Measurements from ENCODE around the gene RYR3.
"Not testable (repeated sequence)": the region's sequence is repeated elsewhere in the genome, so short reads cannot be mapped to it uniquely, and the experiment has no call there.

The RYR3 gene

GRCh38 chr15:33813891-33814290 is 503.1 kb downstream of the RYR3 start:
- no peak overlapping the region for H3K4me3 ChIP-seq (ENCODE audit: low read length in 2 of 2)
- H3K9ac ChIP-seq (ENCODE audit: low read length in 2 of 2): no peak overlapping the region
- peaks cover 9 to 16% of the 10 kb centered on the region in 2 donors for H3K36me3 ChIP-seq (ENCODE audit: control insufficient read depth in 2 of 2, insufficient read depth in 2 of 2, low read length in 2 of 2)
- no peaks in the 10 kb centered on the region for H3K9me3 ChIP-seq (ENCODE audit: control insufficient read depth in 2 of 2, low read length in 2 of 2)
- no peak overlapping the region for H3K27ac ChIP-seq (ENCODE audit: low read length)
- no peaks in the 10 kb centered on the region for H3K27me3 ChIP-seq (ENCODE audit: control insufficient read depth in 1 of 2, insufficient read depth in 2 of 2, low read length in 2 of 2)
- H3K4me1 ChIP-seq (ENCODE audit: control insufficient read depth, insufficient read depth, low read length): no peaks in the 10 kb centered on the region

GRCh38 chr15:33819499-33819898 is 508.7 kb downstream of the RYR3 start:
- H3K4me1 ChIP-seq (ENCODE audit: control insufficient read depth, insufficient read depth, low read length); H3K36me3 ChIP-seq (ENCODE audit: control insufficient read depth in 2 of 2, insufficient read depth in 2 of 2, low read length in 2 of 2); H3K27me3 ChIP-seq (ENCODE audit: control insufficient read depth in 1 of 2, insufficient read depth in 2 of 2, low read length in 2 of 2); H3K9me3 ChIP-seq (ENCODE audit: control insufficient read depth in 2 of 2, low read length in 2 of 2); H3K9ac ChIP-seq (ENCODE audit: low read length in 2 of 2); H3K4me3 ChIP-seq (ENCODE audit: low read length in 2 of 2); H3K27ac ChIP-seq (ENCODE audit: low read length): not testable (repeated sequence)

GRCh38 chr15:33822479-33822878 is 511.7 kb downstream of the RYR3 start:
- H3K4me1 ChIP-seq (ENCODE audit: control insufficient read depth, insufficient read depth, low read length): no peaks in the 10 kb centered on the region
- H3K4me3 ChIP-seq (ENCODE audit: low read length in 2 of 2): no peak overlapping the region
- H3K9ac ChIP-seq (ENCODE audit: low read length in 2 of 2): no peak overlapping the region
- no peaks in the 10 kb centered on the region for H3K9me3 ChIP-seq (ENCODE audit: control insufficient read depth in 2 of 2, low read length in 2 of 2)
- H3K27ac ChIP-seq (ENCODE audit: low read length): no peak overlapping the region
- H3K27me3 ChIP-seq (ENCODE audit: control insufficient read depth in 1 of 2, insufficient read depth in 2 of 2, low read length in 2 of 2): no peaks in the 10 kb centered on the region
- H3K36me3 ChIP-seq (ENCODE audit: control insufficient read depth in 2 of 2, insufficient read depth in 2 of 2, low read length in 2 of 2): peaks cover 12 to 19% of the 10 kb centered on the region in 2 donors

GRCh38 chr15:33823119-33823518 is 512.4 kb downstream of the RYR3 start:
- H3K4me3 ChIP-seq (ENCODE audit: low read length in 2 of 2): no peak overlapping the region
- no peaks in the 10 kb centered on the region for H3K9me3 ChIP-seq (ENCODE audit: control insufficient read depth in 2 of 2, low read length in 2 of 2)
- H3K36me3 ChIP-seq (ENCODE audit: control insufficient read depth in 2 of 2, insufficient read depth in 2 of 2, low read length in 2 of 2): peaks cover 13 to 19% of the 10 kb centered on the region in 2 donors
- no peak overlapping the region for H3K9ac ChIP-seq (ENCODE audit: low read length in 2 of 2)
- no peak overlapping the region for H3K27ac ChIP-seq (ENCODE audit: low read length)
- H3K27me3 ChIP-seq (ENCODE audit: control insufficient read depth in 1 of 2, insufficient read depth in 2 of 2, low read length in 2 of 2): no peaks in the 10 kb centered on the region
- no peaks in the 10 kb centered on the region for H3K4me1 ChIP-seq (ENCODE audit: control insufficient read depth, insufficient read depth, low read length)

GRCh38 chr15:33825453-33825852 is 514.7 kb downstream of the RYR3 start:
- H3K36me3 ChIP-seq (ENCODE audit: control insufficient read depth in 2 of 2, insufficient read depth in 2 of 2, low read length in 2 of 2): peaks cover 10 to 12% of the 10 kb centered on the region in 2 donors
- H3K9ac ChIP-seq (ENCODE audit: low read length in 2 of 2): no peak overlapping the region
- peaks cover 0 to 2% of the 10 kb centered on the region in 2 donors for H3K9me3 ChIP-seq (ENCODE audit: control insufficient read depth in 2 of 2, low read length in 2 of 2)
- H3K27me3 ChIP-seq (ENCODE audit: control insufficient read depth in 1 of 2, insufficient read depth in 2 of 2, low read length in 2 of 2): no peaks in the 10 kb centered on the region
- H3K4me3 ChIP-seq (ENCODE audit: low read length in 2 of 2): no peak overlapping the region
- no peak overlapping the region for H3K27ac ChIP-seq (ENCODE audit: low read length)
- H3K4me1 ChIP-seq (ENCODE audit: control insufficient read depth, insufficient read depth, low read length): no peaks in the 10 kb centered on the region

- Histone ChIP-seq H3K27me3 (ENCODE audit: control insufficient read depth in 1 of 2, insufficient read depth in 2 of 2, low read length in 2 of 2) (no peaks in the 10 kb centered on the region), H3K9ac (ENCODE audit: low read length in 2 of 2) (no peak overlapping the region), H3K27ac (ENCODE audit: low read length) (no peak overlapping the region), H3K36me3 (ENCODE audit: control insufficient read depth in 2 of 2, insufficient read depth in 2 of 2, low read length in 2 of 2) (peaks cover 10% of the 10 kb centered on the region in 2 donors), H3K4me1 (ENCODE audit: control insufficient read depth, insufficient read depth, low read length) (no peaks in the 10 kb centered on the region), H3K9me3 (ENCODE audit: control insufficient read depth in 2 of 2, low read length in 2 of 2) (peaks cover 0 to 2% of the 10 kb centered on the region in 2 donors), H3K4me3 (ENCODE audit: low read length in 2 of 2) (no peak overlapping the region)
Measured at GRCh38 chr15:33826201-33826600, 515.4 kb downstream of the RYR3 start.

- H3K36me3 ChIP-seq (ENCODE audit: control insufficient read depth in 2 of 2, insufficient read depth in 2 of 2, low read length in 2 of 2): peaks cover 10 to 12% of the 10 kb centered on the region in 2 donors
- no peak overlapping the region for H3K9ac ChIP-seq (ENCODE audit: low read length in 2 of 2)
- H3K27ac ChIP-seq (ENCODE audit: low read length): no peak overlapping the region
Measured at GRCh38 chr15:33830351-33830750, 519.6 kb downstream of the RYR3 start.

GRCh38 chr15:33831646-33832045 is 520.9 kb downstream of the RYR3 start:
- H3K36me3 ChIP-seq (ENCODE audit: control insufficient read depth in 2 of 2, insufficient read depth in 2 of 2, low read length in 2 of 2): peaks cover 7 to 11% of the 10 kb centered on the region in 2 donors
- no peak overlapping the region for H3K9ac ChIP-seq (ENCODE audit: low read length in 2 of 2)
- no peaks in the 10 kb centered on the region for H3K27me3 ChIP-seq (ENCODE audit: control insufficient read depth in 1 of 2, insufficient read depth in 2 of 2, low read length in 2 of 2)
- H3K4me1 ChIP-seq (ENCODE audit: control insufficient read depth, insufficient read depth, low read length): no peaks in the 10 kb centered on the region
- H3K4me3 ChIP-seq (ENCODE audit: low read length in 2 of 2): no peak overlapping the region
- no peak overlapping the region for H3K27ac ChIP-seq (ENCODE audit: low read length)
- H3K9me3 ChIP-seq (ENCODE audit: control insufficient read depth in 2 of 2, low read length in 2 of 2): peaks cover 0 to 2% of the 10 kb centered on the region in 2 donors

More at GRCh38 chr15:33830351-33830750, 519.6 kb downstream of the RYR3 start:
- Histone ChIP-seq H3K9me3 (ENCODE audit: control insufficient read depth in 2 of 2, low read length in 2 of 2) (peaks cover 0 to 2% of the 10 kb centered on the region in 2 donors), H3K4me1 (ENCODE audit: control insufficient read depth, insufficient read depth, low read length) (no peaks in the 10 kb centered on the region), H3K4me3 (ENCODE audit: low read length in 2 of 2) (no peak overlapping the region), H3K27me3 (ENCODE audit: control insufficient read depth in 1 of 2, insufficient read depth in 2 of 2, low read length in 2 of 2) (no peaks in the 10 kb centered on the region)

GRCh38 chr15:33834892-33835743 is 524.4 kb downstream of the RYR3 start:
- Histone ChIP-seq H3K9ac (ENCODE audit: low read length in 2 of 2) (no peak overlapping the region), H3K9me3 (ENCODE audit: control insufficient read depth in 2 of 2, low read length in 2 of 2) (no peaks in the 10 kb centered on the region), H3K4me3 (ENCODE audit: low read length in 2 of 2) (no peak overlapping the region), H3K27ac (ENCODE audit: low read length) (no peak overlapping the region), H3K4me1 (ENCODE audit: control insufficient read depth, insufficient read depth, low read length) (no peaks in the 10 kb centered on the region), H3K36me3 (ENCODE audit: control insufficient read depth in 2 of 2, insufficient read depth in 2 of 2, low read length in 2 of 2) (peaks cover 15% of the 10 kb centered on the region in 2 donors), H3K27me3 (ENCODE audit: control insufficient read depth in 1 of 2, insufficient read depth in 2 of 2, low read length in 2 of 2) (no peaks in the 10 kb centered on the region)

GRCh38 chr15:33837294-33837693 is 526.5 kb downstream of the RYR3 start:
- no peaks in the 10 kb centered on the region for H3K9me3 ChIP-seq (ENCODE audit: control insufficient read depth in 2 of 2, low read length in 2 of 2)
- no peak overlapping the region for H3K27ac ChIP-seq (ENCODE audit: low read length)
- H3K4me1 ChIP-seq (ENCODE audit: control insufficient read depth, insufficient read depth, low read length): no peaks in the 10 kb centered on the region
- H3K27me3 ChIP-seq (ENCODE audit: control insufficient read depth in 1 of 2, insufficient read depth in 2 of 2, low read length in 2 of 2): no peaks in the 10 kb centered on the region
- no peak overlapping the region for H3K4me3 ChIP-seq (ENCODE audit: low read length in 2 of 2)
- H3K9ac ChIP-seq (ENCODE audit: low read length in 2 of 2): no peak overlapping the region
- H3K36me3 ChIP-seq (ENCODE audit: control insufficient read depth in 2 of 2, insufficient read depth in 2 of 2, low read length in 2 of 2): peaks cover 19 to 20% of the 10 kb centered on the region in 2 donors

GRCh38 chr15:33839540-33839939 is 528.8 kb downstream of the RYR3 start:
- no peak overlapping the region for H3K27ac ChIP-seq (ENCODE audit: low read length)
- no peaks in the 10 kb centered on the region for H3K9me3 ChIP-seq (ENCODE audit: control insufficient read depth in 2 of 2, low read length in 2 of 2)
- no peak overlapping the region for H3K4me3 ChIP-seq (ENCODE audit: low read length in 2 of 2)
- peaks cover 19 to 23% of the 10 kb centered on the region in 2 donors for H3K36me3 ChIP-seq (ENCODE audit: control insufficient read depth in 2 of 2, insufficient read depth in 2 of 2, low read length in 2 of 2)
- no peak overlapping the region for H3K9ac ChIP-seq (ENCODE audit: low read length in 2 of 2)
- no peaks in the 10 kb centered on the region for H3K27me3 ChIP-seq (ENCODE audit: control insufficient read depth in 1 of 2, insufficient read depth in 2 of 2, low read length in 2 of 2)
- no peaks in the 10 kb centered on the region for H3K4me1 ChIP-seq (ENCODE audit: control insufficient read depth, insufficient read depth, low read length)

Measured in stomach smooth muscle (tissue), 2 donors.